ENCODE measurements around the gene SDHC.
A peak's percentile ranks its signal among the peaks of the same experiment; 100 is the strongest.
"Not testable (repeated sequence)": the region's sequence is repeated elsewhere in the genome, so short reads cannot be mapped to it uniquely, and the experiment has no call there.

SDHC gene

DNA sequence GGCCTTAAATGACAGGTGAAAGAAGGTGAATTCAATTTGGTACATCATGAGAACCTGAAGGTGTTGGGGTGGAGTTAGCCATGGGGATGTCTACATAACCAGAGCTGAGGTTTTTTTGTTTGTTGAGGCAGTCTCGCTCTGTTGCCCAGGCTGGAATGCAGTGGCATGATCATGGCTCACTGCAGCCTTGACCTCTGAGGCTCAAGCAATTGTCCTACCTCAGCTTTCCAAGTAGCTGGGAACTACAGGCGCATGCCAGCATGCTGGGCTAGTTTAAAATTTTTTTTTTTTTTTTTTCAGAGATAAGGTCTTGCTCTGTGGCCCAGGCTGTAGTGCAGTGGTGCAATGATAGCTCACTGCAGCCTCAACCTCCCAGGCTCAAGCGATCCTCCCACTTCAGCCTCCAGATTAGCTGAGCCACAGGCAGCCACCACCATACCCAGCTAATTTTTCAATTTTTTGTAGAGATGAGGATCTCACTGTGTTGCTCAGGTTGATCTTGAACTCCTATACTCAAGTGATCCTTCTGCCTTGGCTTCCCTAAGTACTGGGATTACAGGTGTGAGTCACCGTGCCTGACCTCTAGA lies 2.5 kb upstream of the SDHC start:
- H3K9me3 ChIP-seq (ENCODE audit: insufficient read depth, low read length) = no peaks in the 10 kb centered on the region
- peaks cover 6% of the 10 kb centered on the region; the same call in 1 of the 2 replicates for H3K79me2 ChIP-seq (ENCODE audit: insufficient read depth, low read length)
- no peak overlapping the region for H2AFZ ChIP-seq (ENCODE audit: low read depth, low read length, severe bottlenecking)
- H3K27ac ChIP-seq (ENCODE audit: low read depth, low read length) = no peak overlapping the region
- H3K9me2 ChIP-seq (replicated peaks; ENCODE audit: insufficient read depth, low read length) = no peaks in the 10 kb centered on the region
- no peak overlapping the region for H3K4me2 ChIP-seq (ENCODE audit: low read depth, low read length, poor library complexity, severe bottlenecking)
- H3K9ac ChIP-seq (ENCODE audit: low read length) = no peak overlapping the region
- H3F3A ChIP-seq (ENCODE audit: insufficient read depth) = peaks cover 7% of the 10 kb centered on the region; the same call in 1 of the 2 replicates
- H3K27me3 ChIP-seq (ENCODE audit: low read length) = no peaks in the 10 kb centered on the region
- H4K20me1 ChIP-seq (ENCODE audit: low read depth, low read length) = no peaks in the 10 kb centered on the region
- no peak overlapping the region for H3K4me3 ChIP-seq (ENCODE audit: insufficient read depth, low read length, poor library complexity, severe bottlenecking)
- no peak for TF ChIP-seq EZH2phosphoT487 (conservative IDR thresholded peaks at IDR 0.05; ENCODE audit: low read length)
- no peaks in the 10 kb centered on the region for H3K36me3 ChIP-seq (ENCODE audit: low read length)

- no peaks in the 10 kb centered on the region for H3K27me3 ChIP-seq (ENCODE audit: low read length)
- H3K9me2 ChIP-seq (replicated peaks; ENCODE audit: insufficient read depth, low read length) = no peaks in the 10 kb centered on the region
- peak overlapping the region; percentile 88 for H3K4me3 ChIP-seq (ENCODE audit: insufficient read depth, low read length, poor library complexity, severe bottlenecking)
- H3K36me3 ChIP-seq (ENCODE audit: low read length) = no peaks in the 10 kb centered on the region
- peak overlapping the region; percentile 92 for H3K9ac ChIP-seq (ENCODE audit: low read length)
- peak overlapping the region; percentile 98 for H2AFZ ChIP-seq (ENCODE audit: low read depth, low read length, severe bottlenecking)
- no peaks in the 10 kb centered on the region for H3K9me3 ChIP-seq (ENCODE audit: insufficient read depth, low read length)
- no peak overlapping the region for H3K27ac ChIP-seq (ENCODE audit: low read depth, low read length)
- H3K4me2 ChIP-seq (ENCODE audit: low read depth, low read length, poor library complexity, severe bottlenecking) = peak overlapping the region; percentile 97
- H3K79me2 ChIP-seq (ENCODE audit: insufficient read depth, low read length) = peaks cover 6% of the 10 kb centered on the region; the same call in 1 of the 2 replicates
- no peaks in the 10 kb centered on the region for H4K20me1 ChIP-seq (ENCODE audit: low read depth, low read length)
- H3F3A ChIP-seq (ENCODE audit: insufficient read depth) = no peaks in the 10 kb centered on the region
- TF ChIP-seq EZH2phosphoT487 (conservative IDR thresholded peaks at IDR 0.05; ENCODE audit: low read length) = no peak
- TF ChIP-seq, protein P1, sequence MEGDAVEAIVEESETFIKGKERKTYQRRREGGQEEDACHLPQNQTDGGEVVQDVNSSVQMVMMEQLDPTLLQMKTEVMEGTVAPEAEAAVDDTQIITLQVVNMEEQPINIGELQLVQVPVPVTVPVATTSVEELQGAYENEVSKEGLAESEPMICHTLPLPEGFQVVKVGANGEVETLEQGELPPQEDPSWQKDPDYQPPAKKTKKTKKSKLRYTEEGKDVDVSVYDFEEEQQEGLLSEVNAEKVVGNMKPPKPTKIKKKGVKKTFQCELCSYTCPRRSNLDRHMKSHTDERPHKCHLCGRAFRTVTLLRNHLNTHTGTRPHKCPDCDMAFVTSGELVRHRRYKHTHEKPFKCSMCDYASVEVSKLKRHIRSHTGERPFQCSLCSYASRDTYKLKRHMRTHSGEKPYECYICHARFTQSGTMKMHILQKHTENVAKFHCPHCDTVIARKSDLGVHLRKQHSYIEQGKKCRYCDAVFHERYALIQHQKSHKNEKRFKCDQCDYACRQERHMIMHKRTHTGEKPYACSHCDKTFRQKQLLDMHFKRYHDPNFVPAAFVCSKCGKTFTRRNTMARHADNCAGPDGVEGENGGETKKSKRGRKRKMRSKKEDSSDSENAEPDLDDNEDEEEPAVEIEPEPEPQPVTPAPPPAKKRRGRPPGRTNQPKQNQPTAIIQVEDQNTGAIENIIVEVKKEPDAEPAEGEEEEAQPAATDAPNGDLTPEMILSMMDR (IDR thresholded peaks at IDR 0.05; ENCODE audit: insufficient read depth, low read length, poor library complexity, severe bottlenecking) = no peak
Observed at GRCh38 chr1:161313554-161314200, 504 bp upstream of the SDHC start.

GRCh38 chr1:161315841-161316674 lies 1.9 kb downstream of the SDHC start:
- not testable (repeated sequence) for H3K4me3 ChIP-seq (ENCODE audit: insufficient read depth, low read length, poor library complexity, severe bottlenecking); H3K4me2 ChIP-seq (ENCODE audit: low read depth, low read length, poor library complexity, severe bottlenecking); H4K20me1 ChIP-seq (ENCODE audit: low read depth, low read length); H3K9me3 ChIP-seq (ENCODE audit: insufficient read depth, low read length); H3K27ac ChIP-seq (ENCODE audit: low read depth, low read length); H3K79me2 ChIP-seq (ENCODE audit: insufficient read depth, low read length); H3K9me2 ChIP-seq (replicated peaks; ENCODE audit: insufficient read depth, low read length); H3K27me3 ChIP-seq (ENCODE audit: low read length); H3F3A ChIP-seq (ENCODE audit: insufficient read depth); H3K9ac ChIP-seq (ENCODE audit: low read length); H3K36me3 ChIP-seq (ENCODE audit: low read length); H2AFZ ChIP-seq (ENCODE audit: low read depth, low read length, severe bottlenecking)

GRCh38 chr1:161324020-161324419 lies 9.8 kb downstream of the SDHC start:
- Histone ChIP-seq H4K20me1 (ENCODE audit: low read depth, low read length) (no peaks in the 10 kb centered on the region), H3F3A (ENCODE audit: insufficient read depth) (no peaks in the 10 kb centered on the region), H3K36me3 (ENCODE audit: low read length) (peaks cover 5% of the 10 kb centered on the region; the same call in 1 of the 2 replicates), H3K4me2 (ENCODE audit: low read depth, low read length, poor library complexity, severe bottlenecking) (no peak overlapping the region), H3K27ac (ENCODE audit: low read depth, low read length) (no peak overlapping the region), H3K9ac (ENCODE audit: low read length) (no peak overlapping the region), H3K4me3 (ENCODE audit: insufficient read depth, low read length, poor library complexity, severe bottlenecking) (no peak overlapping the region), H3K27me3 (ENCODE audit: low read length) (no peaks in the 10 kb centered on the region), H3K9me3 (ENCODE audit: insufficient read depth, low read length) (no peaks in the 10 kb centered on the region), H3K79me2 (ENCODE audit: insufficient read depth, low read length) (0 out of 2 replicates have a peak, but pooled peaks cover 4% of the 10 kb centered on the region), H2AFZ (ENCODE audit: low read depth, low read length, severe bottlenecking) (no peak overlapping the region), H3K9me2 (replicated peaks; ENCODE audit: insufficient read depth, low read length) (no peaks in the 10 kb centered on the region)
- TF ChIP-seq, protein P1 (IDR thresholded peaks at IDR 0.05; ENCODE audit: insufficient read depth, low read length, poor library complexity, severe bottlenecking) = no peak
- TF ChIP-seq EZH2phosphoT487 (conservative IDR thresholded peaks at IDR 0.05; ENCODE audit: low read length) = no peak

Data from SU-DHL-6 (cell line).